HG02623 (cell line): Measurements from ENCODE around the gene WDTC1.
"Not testable (repeated sequence)": the region's sequence is repeated elsewhere in the genome, so short reads cannot be mapped to it uniquely, and the experiment has no call there.

Experiments used
- ATAC-seq: cut with Tn5 transposase; IDR thresholded peaks from one replicate; pipeline ENCODE4 v1.9.1; 2021; ENCODE audit warnings: moderate library complexity; ENCODE audit not compliant: unreplicated experiment

The WDTC1 gene, protein sequence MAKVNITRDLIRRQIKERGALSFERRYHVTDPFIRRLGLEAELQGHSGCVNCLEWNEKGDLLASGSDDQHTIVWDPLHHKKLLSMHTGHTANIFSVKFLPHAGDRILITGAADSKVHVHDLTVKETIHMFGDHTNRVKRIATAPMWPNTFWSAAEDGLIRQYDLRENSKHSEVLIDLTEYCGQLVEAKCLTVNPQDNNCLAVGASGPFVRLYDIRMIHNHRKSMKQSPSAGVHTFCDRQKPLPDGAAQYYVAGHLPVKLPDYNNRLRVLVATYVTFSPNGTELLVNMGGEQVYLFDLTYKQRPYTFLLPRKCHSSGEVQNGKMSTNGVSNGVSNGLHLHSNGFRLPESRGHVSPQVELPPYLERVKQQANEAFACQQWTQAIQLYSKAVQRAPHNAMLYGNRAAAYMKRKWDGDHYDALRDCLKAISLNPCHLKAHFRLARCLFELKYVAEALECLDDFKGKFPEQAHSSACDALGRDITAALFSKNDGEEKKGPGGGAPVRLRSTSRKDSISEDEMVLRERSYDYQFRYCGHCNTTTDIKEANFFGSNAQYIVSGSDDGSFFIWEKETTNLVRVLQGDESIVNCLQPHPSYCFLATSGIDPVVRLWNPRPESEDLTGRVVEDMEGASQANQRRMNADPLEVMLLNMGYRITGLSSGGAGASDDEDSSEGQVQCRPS

DNA sequence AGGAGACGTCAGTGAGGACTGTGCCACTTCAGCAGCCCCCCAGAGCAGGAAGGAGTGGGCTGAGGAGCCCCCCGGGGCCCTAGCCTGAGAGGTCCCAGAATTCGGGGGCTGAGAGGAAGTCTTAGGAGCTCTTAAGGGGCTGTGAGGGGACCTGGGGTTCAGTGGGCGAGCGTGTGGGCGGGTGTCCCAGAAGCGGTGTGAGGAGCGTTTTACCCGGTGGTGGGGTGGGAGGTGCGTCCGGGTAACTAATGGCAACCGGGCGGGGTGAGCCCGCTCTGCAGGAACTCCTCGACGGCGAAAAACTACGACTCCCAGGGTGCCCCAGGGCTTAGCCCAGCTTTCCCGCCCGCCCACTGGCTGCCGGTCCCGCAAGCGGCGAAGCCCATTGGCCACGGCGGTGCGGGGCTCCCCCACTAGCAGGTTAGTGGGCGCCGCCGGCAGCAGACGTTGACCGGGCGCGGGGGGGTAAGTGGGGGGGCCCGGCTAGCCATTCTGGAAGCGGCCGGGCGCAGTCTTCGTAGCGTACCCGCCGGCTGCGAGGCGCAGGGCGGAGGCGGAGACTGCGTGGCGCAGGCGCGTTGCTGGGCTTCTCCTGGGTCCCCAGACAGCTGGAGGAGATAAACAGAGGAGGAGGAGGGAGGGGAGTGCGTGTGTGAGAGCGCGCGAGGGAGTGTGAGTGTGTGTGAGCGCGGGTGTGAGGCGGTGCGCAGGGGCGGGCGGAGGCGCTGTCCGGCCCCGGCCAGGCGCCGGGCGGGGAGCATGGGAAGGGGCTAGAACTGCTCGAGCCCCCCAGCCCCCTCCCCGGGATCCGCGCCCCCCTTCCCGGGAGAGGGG is at the start of gene WDTC1:
Gene WDTC1, plus strand, starts transcription at position 584 of the 834 bp plus-strand sequence. CDS start 26,423 bp downstream, outside the sequence.
- ATAC-seq = peak; percentile 90

DNA sequence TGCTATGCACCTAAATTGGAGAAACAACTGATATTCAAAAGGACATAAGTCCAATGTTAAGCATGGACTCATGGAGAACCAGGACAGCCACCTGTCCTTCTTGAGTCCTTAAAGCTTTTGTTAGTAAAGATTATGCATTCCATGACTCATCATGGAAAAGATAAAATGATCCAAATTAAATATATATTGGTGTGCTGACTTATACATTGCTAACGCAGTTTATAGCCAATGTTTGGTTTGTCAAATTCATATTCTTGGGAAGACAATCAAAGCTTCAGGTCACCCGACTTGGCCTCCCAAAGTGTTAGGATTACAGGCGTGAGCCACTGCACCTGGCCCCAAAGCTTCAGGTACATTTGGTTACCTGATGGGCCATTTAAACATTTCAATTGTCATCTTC is 49.8 kb upstream of the WDTC1 start:
- ATAC-seq = not testable (repeated sequence)

DNA sequence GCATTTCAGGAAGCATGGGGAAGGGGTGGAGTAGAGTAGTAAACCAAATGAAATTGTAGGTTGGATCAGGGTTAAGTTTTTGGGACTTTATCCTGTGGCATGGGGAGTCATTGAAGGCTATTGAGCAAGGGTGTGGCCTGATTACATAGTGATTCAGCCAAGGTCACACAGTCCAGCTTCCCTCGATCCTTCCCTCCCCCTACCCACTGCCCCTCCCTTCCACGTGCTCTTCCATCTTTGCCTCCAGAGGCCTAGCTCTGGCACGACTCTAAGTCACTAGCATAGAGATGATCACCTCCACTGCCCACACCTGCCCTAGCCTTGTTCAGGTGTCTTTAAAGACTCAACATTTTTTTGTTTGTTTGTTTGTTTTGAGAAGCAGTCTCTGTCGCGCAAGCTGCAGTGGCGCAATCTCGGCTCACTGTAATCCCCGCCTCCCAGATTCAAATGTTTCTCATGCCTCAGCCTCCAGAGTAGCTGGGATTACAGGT is 42.3 kb upstream of the WDTC1 start:
- ATAC-seq = no peak

DNA sequence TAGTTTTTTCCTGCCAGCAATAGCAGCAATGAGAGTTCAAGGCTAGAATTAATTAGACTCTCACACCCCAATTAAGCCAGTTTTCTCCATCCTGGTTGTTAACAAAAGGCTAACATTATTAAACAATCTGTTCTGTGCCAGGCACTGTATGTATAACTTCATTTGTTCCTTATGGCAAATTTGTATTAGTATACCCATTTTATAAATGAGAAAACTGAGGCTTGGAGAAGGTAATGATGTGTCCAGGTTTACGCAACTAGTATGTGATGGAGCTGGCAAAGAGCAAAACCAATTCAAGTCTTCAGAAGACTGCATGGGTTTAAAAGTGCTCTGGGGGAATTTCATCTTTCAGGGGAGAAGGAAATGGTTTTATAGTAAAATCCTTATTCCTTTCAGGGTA is 41.2 kb upstream of the WDTC1 start:
- no peak for ATAC-seq

DNA sequence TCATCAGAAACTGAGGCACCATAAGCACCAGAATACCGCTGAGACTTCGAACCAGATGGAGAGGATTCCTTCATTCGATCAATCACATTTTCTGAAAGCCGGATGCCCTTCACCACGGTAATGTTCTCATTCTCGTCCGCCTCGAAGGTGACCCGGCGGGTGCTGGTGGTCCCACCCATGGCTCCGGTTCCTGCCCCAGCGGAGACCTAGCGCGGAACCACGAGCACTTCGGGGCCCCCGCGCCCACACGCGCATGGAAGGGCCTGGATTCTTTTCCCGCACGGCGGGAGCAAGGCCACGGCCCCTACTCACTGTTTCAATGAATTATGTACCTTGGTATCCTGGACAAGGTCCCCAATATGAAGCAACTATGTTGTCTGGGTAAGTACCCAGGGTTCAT is 33.1 kb upstream of the WDTC1 start:
- ATAC-seq = no peak

DNA sequence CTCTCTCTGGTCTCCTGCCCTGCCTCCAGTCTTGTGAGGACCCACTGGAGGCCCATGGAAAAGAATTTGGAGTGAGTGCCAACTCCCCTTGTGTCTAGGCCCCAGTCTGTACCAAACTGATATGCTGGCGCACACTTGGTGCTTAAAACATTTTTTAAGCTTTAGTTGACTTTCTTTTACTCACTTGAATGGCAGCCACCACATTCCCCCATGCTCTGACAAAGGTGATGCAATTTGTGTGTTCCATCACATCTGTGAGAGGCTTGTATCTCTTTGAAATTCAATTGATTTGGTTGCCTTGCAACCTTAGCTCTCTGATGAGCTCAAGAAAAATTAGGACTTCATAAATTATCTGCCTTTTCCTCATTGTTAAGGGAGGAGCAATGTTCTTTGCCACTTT is 30.5 kb upstream of the WDTC1 start:
- ATAC-seq = no peak

DNA sequence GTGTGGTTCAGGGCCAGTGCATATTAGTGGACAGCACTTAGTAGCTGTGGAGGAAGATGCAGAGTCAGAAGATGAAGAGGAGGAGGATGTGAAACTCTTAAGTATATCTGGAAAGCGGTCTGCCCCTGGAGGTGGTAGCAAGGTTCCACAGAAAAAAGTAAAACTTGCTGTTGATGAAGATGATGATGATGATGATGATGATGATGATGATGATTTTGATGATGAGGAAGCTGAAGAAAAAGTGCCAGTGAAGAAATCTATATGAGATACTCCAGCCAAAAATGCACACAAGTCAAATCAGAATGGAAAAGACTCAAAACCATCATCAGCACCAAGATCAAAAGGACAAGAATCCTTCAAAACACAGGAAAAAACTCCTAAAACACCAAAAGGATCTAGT is 27.2 kb upstream of the WDTC1 start:
- ATAC-seq = not testable (repeated sequence)

DNA sequence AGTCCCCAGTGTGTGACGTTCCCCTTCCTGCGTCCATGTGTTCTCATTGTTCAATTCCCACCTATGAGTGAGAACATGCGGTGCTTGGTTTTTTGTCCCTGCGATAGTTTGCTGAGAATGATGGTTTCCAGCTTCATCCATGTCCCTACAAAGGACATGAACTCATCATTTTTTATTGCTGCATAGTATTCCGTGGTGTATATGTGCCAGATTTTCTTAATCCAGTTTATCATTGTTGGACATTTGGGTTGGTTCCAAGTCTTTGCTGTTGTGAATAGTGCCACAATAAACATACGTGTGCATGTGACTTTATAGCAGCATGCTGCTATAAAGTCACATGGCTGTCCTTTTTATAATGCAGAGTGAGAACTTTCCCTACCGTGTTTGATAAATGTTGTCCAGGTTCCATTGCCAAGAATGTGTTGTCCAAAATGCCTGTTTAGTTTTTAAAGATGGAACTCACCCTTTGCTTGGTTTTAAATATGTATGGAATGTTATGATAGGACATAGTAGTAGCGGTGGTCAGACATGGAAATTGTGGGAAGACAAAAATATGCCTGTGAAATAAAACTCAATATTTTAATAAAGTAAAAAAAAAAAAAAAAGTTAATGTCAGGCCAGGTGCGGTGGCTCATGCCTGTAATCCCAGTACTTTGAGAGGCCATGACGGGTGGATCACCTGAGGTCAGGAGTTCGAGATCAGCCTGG is 26.1 kb upstream of the WDTC1 start:
- ATAC-seq = not testable (repeated sequence)

DNA sequence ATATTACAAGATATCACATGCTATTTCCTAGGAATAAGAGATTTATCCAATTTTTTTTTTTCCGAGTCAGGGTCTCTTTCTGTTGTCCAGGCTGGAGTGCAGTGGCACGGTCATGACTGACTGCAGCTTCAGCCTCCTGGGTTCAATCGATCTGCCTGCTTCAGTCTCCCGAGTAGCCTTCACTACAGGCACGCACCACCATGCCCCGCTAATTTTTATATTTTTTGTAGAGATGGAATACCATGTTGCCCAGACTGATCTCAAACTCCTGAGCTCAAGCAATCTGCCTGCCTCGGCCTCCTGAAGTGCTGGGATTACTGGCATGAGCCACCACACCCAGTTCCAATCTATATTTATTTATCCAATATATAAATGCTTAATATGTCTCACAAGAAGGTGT is 18.0 kb upstream of the WDTC1 start:
- ATAC-seq = no peak

DNA sequence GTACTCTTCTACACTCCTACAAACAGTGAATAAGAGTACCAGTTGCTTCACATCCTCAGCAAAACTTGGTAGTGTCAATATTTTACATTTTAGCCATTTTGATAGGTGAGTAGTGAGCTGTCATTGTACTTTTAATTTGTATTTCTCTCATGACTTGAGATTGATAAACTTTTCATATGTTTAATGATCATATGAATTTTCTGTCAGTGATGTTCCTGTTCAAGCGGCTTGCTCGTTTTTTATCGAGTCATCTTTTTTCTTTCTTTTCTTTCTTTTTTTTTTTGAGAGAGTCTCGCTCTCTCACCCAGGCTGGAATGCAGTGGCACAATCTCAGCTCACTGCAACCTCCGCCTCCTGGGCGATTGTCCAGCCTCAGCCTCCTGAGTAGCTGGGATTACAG is 17.0 kb upstream of the WDTC1 start:
- ATAC-seq = no peak

DNA sequence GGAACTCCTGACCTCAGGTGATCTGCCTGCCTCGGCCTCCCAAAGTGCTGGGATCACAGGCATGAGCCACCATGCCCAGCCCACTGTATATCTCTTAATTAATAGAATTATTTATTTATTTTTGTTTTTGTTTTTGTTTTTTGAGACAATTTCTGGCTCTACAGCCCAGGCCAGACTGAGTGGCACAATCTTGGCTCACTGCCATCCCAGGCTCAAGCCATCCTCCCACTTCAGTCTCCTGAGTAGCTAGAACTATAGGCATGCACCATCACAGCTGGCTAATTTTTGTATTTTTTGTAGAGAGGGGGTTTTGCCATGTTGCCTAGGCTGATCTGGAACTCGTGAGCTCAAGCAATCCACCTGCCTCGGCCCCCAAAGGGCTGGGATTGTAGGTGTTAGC is 15.7 kb upstream of the WDTC1 start:
- no peak for ATAC-seq

DNA sequence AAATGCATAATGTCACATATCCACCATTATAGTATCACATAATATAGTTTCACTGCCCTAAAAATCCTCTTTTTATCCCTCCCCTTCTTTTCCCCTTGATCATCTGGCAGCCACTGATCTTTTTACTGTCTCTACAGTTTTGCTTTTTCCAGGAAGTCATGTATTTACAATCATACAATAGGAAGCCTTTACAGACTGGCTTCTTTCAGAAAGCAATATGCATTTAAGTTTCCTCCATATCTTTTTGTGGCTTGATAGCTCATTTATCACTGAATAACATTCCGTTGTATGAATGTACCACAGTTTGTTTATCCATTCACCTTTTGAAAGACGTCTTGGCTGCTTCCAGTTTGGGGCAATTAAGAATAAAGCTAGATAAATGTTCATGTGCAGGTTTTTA is 14.3 kb upstream of the WDTC1 start:
- ATAC-seq = no peak

DNA sequence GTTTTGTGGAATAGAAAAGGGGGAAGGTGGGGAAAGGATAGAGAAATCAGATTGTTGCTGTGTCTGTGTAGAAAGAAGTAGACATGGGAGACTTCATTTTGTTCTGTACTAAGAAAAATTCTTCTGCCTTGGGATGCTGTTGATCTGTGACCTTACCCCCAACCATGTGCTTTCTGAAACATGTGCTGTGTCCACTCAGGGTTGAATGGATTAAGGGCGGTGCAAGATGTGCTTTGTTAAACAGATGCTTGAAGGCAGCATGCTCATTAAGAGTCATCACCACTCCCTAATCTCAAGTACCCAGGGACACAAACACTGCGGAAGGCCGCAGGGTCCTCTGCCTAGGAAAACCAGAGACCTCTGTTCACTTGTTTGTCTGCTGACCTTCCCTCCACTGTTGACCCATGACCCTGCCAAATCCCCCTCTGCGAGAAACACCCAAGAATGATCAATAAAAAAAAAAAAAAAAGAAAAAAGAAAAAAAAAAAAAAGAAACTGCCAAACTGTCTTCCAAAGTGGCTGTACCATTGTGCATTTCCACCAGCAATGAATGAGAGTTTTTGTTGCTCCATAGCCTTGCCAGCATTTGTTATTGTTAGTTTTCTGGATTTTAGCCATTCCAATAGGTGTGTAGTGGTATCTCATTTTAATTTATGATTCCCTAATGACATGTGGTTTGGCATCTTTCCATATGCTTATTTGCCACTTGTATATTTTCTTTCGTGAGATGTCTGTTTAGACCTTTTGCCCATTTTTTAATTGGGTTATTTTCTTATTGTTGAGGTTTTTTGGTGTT is 13.5 kb upstream of the WDTC1 start:
- ATAC-seq = not testable (repeated sequence)

DNA sequence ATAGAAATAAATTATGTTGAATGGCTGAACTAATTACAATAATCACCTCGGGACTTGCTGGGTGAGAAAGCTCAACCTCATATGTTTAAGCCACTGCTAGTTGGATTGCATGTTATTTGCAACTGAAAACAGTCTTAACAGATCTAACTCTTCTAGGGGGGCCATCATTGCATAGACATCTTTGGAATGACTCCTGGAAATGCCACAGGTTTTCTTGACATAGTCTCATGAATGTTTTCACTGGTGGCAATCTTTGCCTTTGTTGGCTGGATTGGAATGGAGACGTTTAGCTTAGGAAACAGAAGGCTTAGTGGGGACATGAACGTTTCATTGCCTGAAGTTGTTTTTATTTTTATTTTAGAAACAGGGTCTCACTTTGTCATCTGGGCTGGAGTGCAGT is 8.8 kb upstream of the WDTC1 start:
- no peak for ATAC-seq

DNA sequence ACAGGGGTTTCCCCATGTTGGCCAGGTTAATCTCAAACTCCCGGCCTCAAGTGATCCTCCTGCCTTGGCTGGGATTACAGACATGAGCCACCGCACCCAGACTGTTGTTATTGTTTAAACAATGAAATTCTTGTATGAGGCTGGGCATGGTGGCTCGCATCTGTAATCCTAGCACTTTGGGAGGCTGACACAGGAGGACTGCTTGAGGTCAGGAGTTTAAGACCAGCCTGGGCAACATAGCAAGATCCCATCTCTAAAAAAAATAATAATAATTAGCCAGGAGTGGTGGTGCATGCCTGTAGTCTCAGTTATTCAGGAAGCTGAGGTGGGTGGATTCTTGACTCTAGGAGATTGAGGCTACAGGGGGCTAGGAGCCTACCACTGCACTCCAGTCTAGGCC is 6.7 kb upstream of the WDTC1 start:
- ATAC-seq = no peak

DNA sequence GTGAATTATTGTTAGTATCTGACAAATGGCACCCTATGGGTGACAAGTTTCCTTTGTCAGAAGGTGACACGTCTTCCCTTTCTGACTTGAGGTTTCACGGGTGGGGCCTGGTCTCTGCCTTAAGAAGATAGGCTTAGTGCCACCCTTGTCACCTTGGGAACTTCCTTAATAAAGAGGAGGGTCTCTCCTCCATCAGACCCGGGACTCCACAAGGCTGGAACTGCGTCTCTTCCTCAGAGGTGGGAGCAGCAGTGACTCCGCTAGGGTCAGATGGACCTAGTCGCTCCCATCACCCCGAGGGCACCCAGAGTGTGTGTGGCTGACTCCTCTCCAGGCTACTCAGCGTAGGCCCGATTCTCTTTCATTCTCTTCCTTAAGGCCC is 774 bp upstream of the WDTC1 start:
- peak; percentile 2 for ATAC-seq

DNA sequence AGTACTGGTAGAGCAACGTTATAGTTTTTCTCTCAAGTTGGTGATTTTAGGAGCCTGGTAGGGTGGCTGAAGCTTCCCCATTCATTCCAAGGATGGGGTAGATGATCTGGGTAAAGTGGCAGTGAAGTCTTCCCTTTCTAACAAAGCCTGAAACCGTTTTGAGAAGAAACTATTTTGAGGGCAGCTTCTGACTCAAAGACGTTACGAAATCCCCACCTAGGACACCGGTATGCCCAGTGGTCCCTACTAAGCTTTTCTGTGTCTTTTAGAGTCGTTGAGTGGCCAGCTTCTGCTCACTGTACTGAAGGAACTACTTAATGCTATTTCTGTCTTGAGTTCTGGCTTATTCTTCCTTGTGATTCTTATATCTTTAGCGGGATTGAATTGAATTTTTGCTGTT is 1.4 kb downstream of the WDTC1 start:
- no peak for ATAC-seq

DNA sequence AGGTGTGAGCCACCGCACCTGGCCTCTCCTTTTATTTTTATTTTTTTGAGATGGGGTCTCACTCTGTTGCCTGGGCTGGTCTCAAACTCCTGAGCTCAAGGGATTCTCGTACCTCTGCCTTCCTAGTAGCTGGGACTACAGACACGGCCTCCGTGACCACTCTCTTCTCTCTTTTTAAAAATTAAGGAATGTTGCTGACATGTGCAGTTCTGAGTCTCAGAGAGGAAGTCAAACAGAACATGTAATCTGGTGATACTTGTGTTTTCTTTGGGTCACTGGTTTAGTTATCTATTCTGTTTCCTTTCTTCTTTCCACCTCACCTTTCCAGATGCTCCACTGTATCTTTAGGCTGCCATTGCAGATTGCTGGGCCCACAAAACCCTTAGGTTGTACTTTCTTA is 2.7 kb downstream of the WDTC1 start:
- no peak for ATAC-seq

DNA sequence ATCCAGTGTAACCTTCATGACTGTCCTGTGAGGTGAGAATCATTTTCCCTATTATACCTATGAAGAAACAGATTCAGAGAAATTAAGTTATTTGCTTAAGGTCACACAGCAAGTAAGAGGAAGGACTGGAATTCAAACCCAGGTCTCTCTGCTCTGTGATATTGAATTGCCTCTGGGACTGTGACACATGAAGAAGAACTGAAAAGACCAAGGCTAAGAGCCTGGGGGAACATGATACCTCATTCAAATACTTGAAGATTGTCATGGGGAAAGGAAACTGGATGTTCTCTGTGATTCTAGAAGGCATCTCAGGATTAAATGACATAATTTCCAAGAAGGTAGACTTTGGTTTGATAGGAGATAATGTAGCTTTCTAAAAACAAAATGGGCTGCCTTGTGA is 3.6 kb downstream of the WDTC1 start:
- no peak for ATAC-seq

DNA sequence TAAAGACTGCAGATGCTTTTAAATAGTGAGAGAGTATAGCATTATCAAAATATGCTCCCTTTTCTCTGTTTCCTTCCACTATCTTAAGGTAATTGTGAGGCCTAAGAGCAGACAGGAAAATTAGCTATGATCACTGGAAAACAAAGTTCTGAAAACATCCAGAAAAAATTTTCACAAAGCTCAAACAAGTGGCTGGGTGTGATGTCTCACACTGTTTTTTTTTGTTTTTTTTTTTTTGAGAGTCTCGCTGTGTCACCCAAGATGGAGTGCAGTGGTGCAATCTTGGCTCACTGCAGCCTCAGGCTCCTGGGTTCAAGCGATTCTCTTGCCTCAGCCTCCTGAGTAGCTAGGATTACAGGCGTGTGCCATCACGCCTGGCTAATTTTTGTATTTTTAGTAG is 7.2 kb downstream of the WDTC1 start:
- ATAC-seq = no peak
